IgD-negative memory B cell (primary cell): ENCODE results near the gene KIAA1549. TPM values are rescaled to one million over a fixed set of nuclear protein-coding genes. Genes with fewer than 3 reads are reported as not detected.

Experiments
- H3K27ac Mint-ChIP-seq, 3 donors: one replicate each; pipeline ENCODE4 v1.8.0; 2020 to 2022; ENCODE audit warnings: mild to moderate bottlenecking in 3 of 3, mixed read lengths in 3 of 3, moderate library complexity in 1 of 3
- H3K27me3 Mint-ChIP-seq: one replicate; pipeline ENCODE4 v1.8.0; 2021; ENCODE audit warnings: mixed read lengths
- H3K36me3 Mint-ChIP-seq: one replicate; pipeline ENCODE4 v1.8.0; 2020; ENCODE audit warnings: mild to moderate bottlenecking, mixed read lengths
- H3K4me1 Mint-ChIP-seq, 3 donors: one replicate each; pipeline ENCODE4 v1.8.0; 2020 to 2022; ENCODE audit warnings: mixed read lengths in 3 of 3, mild to moderate bottlenecking in 1 of 3
- H3K4me3 Mint-ChIP-seq, 4 donors: one replicate each; pipeline ENCODE4 v1.8.0; 2020 to 2022; ENCODE audit warnings: mild to moderate bottlenecking in 4 of 4, mixed read lengths in 4 of 4, moderate library complexity in 3 of 4
- H3K9me3 Mint-ChIP-seq, 3 donors: one replicate each; pipeline ENCODE4 v1.8.0; 2020 to 2021; ENCODE audit warnings: mixed read lengths in 3 of 3, mild to moderate bottlenecking in 1 of 3
- polyA plus RNA-seq: library from polyadenylated mRNA; unstranded; fragments of 300-500 nt; fragmentation: Illumina TruSeq; gene quantifications from one replicate; pipeline ENCODE4 v1.2.3, GENCODE V29; 2021

Gene KIAA1549
- polyA plus RNA-seq, 1 donor from 2014 or later = not detected

DNA sequence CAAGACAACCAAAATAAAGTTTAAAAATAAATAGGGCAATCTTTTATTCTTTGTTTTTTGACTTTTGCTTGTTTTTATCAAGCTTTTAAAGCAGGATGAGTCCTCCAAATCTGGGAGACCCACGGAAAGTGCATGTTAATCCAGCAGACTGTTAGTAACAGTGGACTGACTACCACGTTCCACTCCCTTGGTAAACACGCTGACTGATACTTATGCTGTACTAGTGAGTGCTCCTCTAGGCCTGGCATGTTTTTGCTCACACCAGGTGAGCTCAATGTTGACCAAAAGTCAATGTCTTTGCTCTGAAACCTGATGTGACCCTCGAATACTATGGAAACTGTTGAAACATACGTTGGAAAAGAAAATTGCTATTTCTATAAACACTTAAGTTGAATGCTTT is 88.4 kb downstream of the KIAA1549 start:
- Mint-ChIP-seq H3K4me1 (no peaks in the 10 kb centered on the region), H3K27ac (no peak overlapping the region), H3K36me3 (peaks cover 4% of the 10 kb centered on the region), H3K27me3 (no peaks in the 10 kb centered on the region), H3K4me3 (no peak overlapping the region), H3K9me3 (no peaks in the 10 kb centered on the region)

GRCh38 chr7:138892006-138892630 is 89.1 kb downstream of the KIAA1549 start:
- no peaks in the 10 kb centered on the region for H3K9me3 Mint-ChIP-seq
- no peaks in the 10 kb centered on the region for H3K27me3 Mint-ChIP-seq
- H3K27ac Mint-ChIP-seq = no peak overlapping the region
- peaks cover 4% of the 10 kb centered on the region for H3K36me3 Mint-ChIP-seq
- no peaks in the 10 kb centered on the region for H3K4me1 Mint-ChIP-seq
- no peak overlapping the region for H3K4me3 Mint-ChIP-seq

DNA sequence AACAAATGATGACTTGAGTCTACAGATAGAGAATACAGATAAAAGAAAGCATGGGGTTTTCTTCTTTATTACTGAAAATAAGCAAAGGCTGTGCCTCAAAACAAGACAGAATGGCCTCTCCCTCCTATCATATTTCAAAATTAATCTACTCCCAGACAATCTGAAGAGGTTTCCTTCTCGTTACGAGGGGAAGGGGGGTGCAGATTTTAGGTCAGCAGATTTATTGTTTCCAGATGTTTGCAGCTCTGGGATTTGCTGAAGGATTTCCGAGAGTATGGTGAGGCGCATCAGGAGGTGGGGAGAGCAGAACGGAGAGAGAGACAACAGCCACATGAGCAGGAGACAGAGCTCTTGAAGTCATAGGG is 89.8 kb downstream of the KIAA1549 start:
- Mint-ChIP-seq H3K27ac (no peak overlapping the region), H3K9me3 (no peaks in the 10 kb centered on the region), H3K4me3 (no peak overlapping the region), H3K27me3 (no peaks in the 10 kb centered on the region), H3K36me3 (peaks cover 4% of the 10 kb centered on the region), H3K4me1 (peaks cover 0 to 2% (median 2%) of the 10 kb centered on the region in 3 donors)

GRCh38 chr7:138890499-138891445 is 90.4 kb downstream of the KIAA1549 start:
- Mint-ChIP-seq H3K4me1 (peaks cover 0 to 4% (median 4%) of the 10 kb centered on the region in 3 donors), H3K4me3 (no peak overlapping the region), H3K9me3 (no peaks in the 10 kb centered on the region), H3K27ac (no peak overlapping the region), H3K27me3 (no peaks in the 10 kb centered on the region), H3K36me3 (peaks cover 2% of the 10 kb centered on the region)

DNA sequence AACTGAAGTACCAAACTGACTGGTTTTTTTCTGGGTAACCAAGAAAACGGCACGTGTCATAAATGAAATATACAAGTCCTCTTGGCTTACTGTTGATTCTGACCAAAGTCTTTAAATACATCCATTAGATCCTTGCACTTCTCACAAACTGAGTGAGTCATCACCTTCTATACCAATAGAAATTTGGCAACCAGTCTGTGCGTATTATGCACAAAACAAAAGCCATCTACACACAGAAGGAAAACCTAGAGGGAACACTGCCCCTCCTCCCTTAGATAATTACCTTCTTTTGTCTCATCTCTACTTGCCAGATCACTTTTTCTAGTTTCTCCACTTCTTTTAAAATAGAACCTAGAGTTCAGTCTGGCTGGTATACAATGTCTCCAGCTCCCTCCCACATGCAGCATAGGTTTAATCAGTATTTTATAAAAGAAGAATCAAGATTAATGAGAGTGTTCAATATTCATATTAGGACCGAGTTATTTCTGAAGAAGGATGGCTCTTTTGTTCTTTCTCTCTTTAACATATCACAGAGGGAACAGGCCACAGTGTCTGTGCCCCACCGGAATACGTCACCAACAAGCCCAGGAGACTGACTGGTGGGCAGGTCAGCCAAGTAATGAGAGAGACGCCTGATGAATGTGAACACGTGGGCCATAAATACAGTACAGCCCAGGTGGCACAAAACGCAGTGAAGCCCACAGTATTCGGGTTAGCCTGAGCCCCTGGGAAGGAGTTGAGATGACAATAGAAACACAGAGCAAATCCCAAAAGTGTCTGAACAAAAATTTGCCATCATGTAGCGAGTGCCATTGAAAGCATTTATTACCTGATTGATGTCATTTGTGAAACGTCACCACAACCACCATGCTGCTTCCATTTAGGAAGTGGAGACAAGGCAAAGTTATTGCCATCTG is 91.3 kb downstream of the KIAA1549 start:
- H3K36me3 Mint-ChIP-seq = peaks cover 2% of the 10 kb centered on the region
- no peaks in the 10 kb centered on the region for H3K9me3 Mint-ChIP-seq
- no peak overlapping the region for H3K4me3 Mint-ChIP-seq
- no peak overlapping the region for H3K27ac Mint-ChIP-seq
- H3K4me1 Mint-ChIP-seq = peaks cover 0 to 4% (median 4%) of the 10 kb centered on the region in 3 donors
- H3K27me3 Mint-ChIP-seq = no peaks in the 10 kb centered on the region

- H3K4me1 Mint-ChIP-seq = peaks cover 0 to 4% (median 4%) of the 10 kb centered on the region in 3 donors
- H3K27ac Mint-ChIP-seq = no peak overlapping the region
- no peak overlapping the region for H3K4me3 Mint-ChIP-seq
- no peaks in the 10 kb centered on the region for H3K27me3 Mint-ChIP-seq
- no peaks in the 10 kb centered on the region for H3K9me3 Mint-ChIP-seq
- H3K36me3 Mint-ChIP-seq = no peaks in the 10 kb centered on the region
Measured at GRCh38 chr7:138887872-138888656, 93.1 kb downstream of the KIAA1549 start.

- no peak overlapping the region for H3K27ac Mint-ChIP-seq
- no peaks in the 10 kb centered on the region for H3K36me3 Mint-ChIP-seq
- no peaks in the 10 kb centered on the region for H3K27me3 Mint-ChIP-seq
- no peak overlapping the region for H3K4me3 Mint-ChIP-seq
- peaks cover 0 to 6% (median 4%) of the 10 kb centered on the region in 3 donors for H3K4me1 Mint-ChIP-seq
- no peaks in the 10 kb centered on the region for H3K9me3 Mint-ChIP-seq
Measured at GRCh38 chr7:138887085-138887710, 94.0 kb downstream of the KIAA1549 start.

DNA sequence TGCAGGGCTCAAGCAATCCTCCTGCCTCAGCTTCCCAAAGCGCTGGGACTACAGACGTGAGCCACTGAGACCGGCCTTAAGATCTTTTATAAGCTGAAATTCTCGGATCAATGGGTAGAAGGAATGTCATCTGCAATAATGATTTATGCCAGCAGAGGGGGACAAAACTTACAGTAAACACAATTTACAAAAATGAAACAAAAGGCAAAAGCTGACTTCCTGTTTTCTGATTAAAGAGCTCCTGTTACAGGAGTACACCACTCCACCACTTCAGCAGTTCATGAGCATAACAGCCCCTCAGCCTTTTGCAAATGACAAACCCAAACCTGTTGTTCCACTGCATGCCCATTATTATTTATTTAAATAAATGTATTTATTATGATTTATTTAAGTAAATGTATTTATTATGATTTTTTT is 94.7 kb downstream of the KIAA1549 start:
- peaks cover 0 to 9% (median 5%) of the 10 kb centered on the region in 3 donors for H3K4me1 Mint-ChIP-seq
- H3K36me3 Mint-ChIP-seq = no peaks in the 10 kb centered on the region
- H3K27me3 Mint-ChIP-seq = no peaks in the 10 kb centered on the region
- no peak overlapping the region for H3K4me3 Mint-ChIP-seq
- no peak overlapping the region for H3K27ac Mint-ChIP-seq
- H3K9me3 Mint-ChIP-seq = no peaks in the 10 kb centered on the region

- no peaks in the 10 kb centered on the region for H3K27me3 Mint-ChIP-seq
- H3K9me3 Mint-ChIP-seq = no peaks in the 10 kb centered on the region
- peaks cover 0 to 9% (median 5%) of the 10 kb centered on the region in 3 donors for H3K4me1 Mint-ChIP-seq
- no peak overlapping the region for H3K27ac Mint-ChIP-seq
- no peak overlapping the region for H3K4me3 Mint-ChIP-seq
- no peaks in the 10 kb centered on the region for H3K36me3 Mint-ChIP-seq
Measured at GRCh38 chr7:138885383-138886147, 95.6 kb downstream of the KIAA1549 start.

GRCh38 chr7:138882249-138882648 is 98.9 kb downstream of the KIAA1549 start:
- Mint-ChIP-seq H3K27ac (no peak overlapping the region), H3K27me3 (no peaks in the 10 kb centered on the region), H3K4me3 (no peak overlapping the region), H3K36me3 (no peaks in the 10 kb centered on the region), H3K4me1 (peaks cover 0 to 9% (median 5%) of the 10 kb centered on the region in 3 donors), H3K9me3 (no peaks in the 10 kb centered on the region)

GRCh38 chr7:138881579-138882188 is 99.5 kb downstream of the KIAA1549 start:
- H3K27me3 Mint-ChIP-seq = no peaks in the 10 kb centered on the region
- H3K36me3 Mint-ChIP-seq = no peaks in the 10 kb centered on the region
- H3K4me1 Mint-ChIP-seq = peaks cover 0 to 9% (median 5%) of the 10 kb centered on the region in 3 donors
- no peaks in the 10 kb centered on the region for H3K9me3 Mint-ChIP-seq
- H3K27ac Mint-ChIP-seq = no peak overlapping the region
- H3K4me3 Mint-ChIP-seq = no peak overlapping the region

GRCh38 chr7:138880881-138881578 is 100.2 kb downstream of the KIAA1549 start:
- Mint-ChIP-seq H3K36me3 (no peaks in the 10 kb centered on the region), H3K4me1 (peaks cover 0 to 5% (median 1%) of the 10 kb centered on the region in 3 donors), H3K4me3 (no peak overlapping the region), H3K27ac (no peak overlapping the region), H3K27me3 (no peaks in the 10 kb centered on the region), H3K9me3 (no peaks in the 10 kb centered on the region)
